Endothelial cell of hepatic sinusoid (primary cell): Measurements from ENCODE around the gene CDKN1B.

Experiments
- in situ Hi-C: cut with HindIII; loops from 2 replicates; pipeline ENCODE4 v1.10.0; 2017; ENCODE audit warnings: low sequenced_read_pairs

CDKN1B gene

GRCh38 chr12:12700254-12700653 lies 16.9 kb upstream of the CDKN1B start:
- in situ Hi-C loops = loop anchor here (5.0 kb wide), 1 partner anchor 43 kb away; no protein-coding TSS in a partner anchor

- in situ Hi-C loops = loop anchor here (5.0 kb wide), 1 partner anchor 44 kb away; no protein-coding TSS in a partner anchor
Measured at GRCh38 chr12:12701457-12701856, 15.7 kb upstream of the CDKN1B start.

- in situ Hi-C loops = loop anchor here (5.0 kb wide), 1 partner anchor 47 kb away; no protein-coding TSS in a partner anchor
Measured at GRCh38 chr12:12704593-12705230, 12.5 kb upstream of the CDKN1B start.

- in situ Hi-C loops = no loop called here
Measured at GRCh38 chr12:12705838-12706520, 11.2 kb upstream of the CDKN1B start.

GRCh38 chr12:12713932-12714275 lies 3.3 kb upstream of the CDKN1B start:
- in situ Hi-C loops = no loop called here

- in situ Hi-C loops = no loop called here
Measured at GRCh38 chr12:12714276-12715021, 2.7 kb upstream of the CDKN1B start.

- in situ Hi-C loops = no loop called here
Measured at GRCh38 chr12:12715128-12715458, 2.1 kb upstream of the CDKN1B start.

GRCh38 chr12:12715459-12716150 lies 1.6 kb upstream of the CDKN1B start:
- in situ Hi-C loops = no loop called here

- in situ Hi-C loops = no loop called here
Measured at GRCh38 chr12:12716151-12716792, 896 bp upstream of the CDKN1B start.

GRCh38 chr12:12717586-12718380 lies 615 bp downstream of the CDKN1B start:
- in situ Hi-C loops = no loop called here

- in situ Hi-C loops = no loop called here
Measured at GRCh38 chr12:12718381-12718759, 1.2 kb downstream of the CDKN1B start.

GRCh38 chr12:12718853-12719252 lies 1.7 kb downstream of the CDKN1B start:
- in situ Hi-C loops = no loop called here

- in situ Hi-C loops = no loop called here
Measured at GRCh38 chr12:12719496-12719895, 2.3 kb downstream of the CDKN1B start.

- in situ Hi-C loops = no loop called here
Measured at GRCh38 chr12:12720052-12720451, 2.9 kb downstream of the CDKN1B start.

GRCh38 chr12:12720672-12721161 lies 3.5 kb downstream of the CDKN1B start:
- in situ Hi-C loops = no loop called here

- in situ Hi-C loops = no loop called here
Measured at GRCh38 chr12:12721176-12721751, 4.1 kb downstream of the CDKN1B start.

GRCh38 chr12:12721814-12722434 lies 4.8 kb downstream of the CDKN1B start:
- in situ Hi-C loops = no loop called here

- in situ Hi-C loops = no loop called here
Measured at GRCh38 chr12:12722435-12723148, 5.4 kb downstream of the CDKN1B start.
